ENCODE results near the gene ATP10A.
"Not testable (repeated sequence)": the region's sequence is repeated elsewhere in the genome, so short reads cannot be mapped to it uniquely, and the experiment has no call there.

ATP10A gene

GRCh38 chr15:25673972-25674371 lies 189.2 kb downstream of the ATP10A start:
- DNase-seq: no peak

- DNase-seq: no peak
These were observed 189.8 kb downstream of the ATP10A start for GRCh38 chr15:25673351-25673750.

- DNase-seq: no peak
These were observed 192.0 kb downstream of the ATP10A start for GRCh38 chr15:25671132-25671531.

DNA sequence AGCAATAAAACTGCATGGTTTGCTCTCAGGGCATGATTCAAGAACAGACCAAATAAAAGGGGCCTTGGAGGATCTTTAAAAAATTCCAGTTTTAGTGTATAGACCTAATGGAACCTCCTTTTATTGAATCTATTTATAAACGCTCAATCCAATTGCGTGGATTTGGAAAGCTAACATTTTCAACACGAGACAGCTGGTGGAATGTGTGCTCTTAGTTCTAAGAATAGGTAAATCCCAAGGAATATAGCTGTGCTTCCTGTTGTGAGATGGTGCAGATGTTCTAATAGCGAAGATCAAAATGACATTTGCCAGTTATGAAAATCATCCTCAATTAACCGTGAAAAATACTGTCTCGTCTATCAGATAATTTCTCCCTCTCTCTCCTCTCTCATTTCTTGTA lies 192.5 kb downstream of the ATP10A start:
- no peak for DNase-seq

GRCh38 chr15:25670025-25670554 lies 193.0 kb downstream of the ATP10A start:
- no peak for DNase-seq

- DNase-seq: no peak
These were observed 194.2 kb downstream of the ATP10A start for GRCh38 chr15:25668901-25669300.

DNA sequence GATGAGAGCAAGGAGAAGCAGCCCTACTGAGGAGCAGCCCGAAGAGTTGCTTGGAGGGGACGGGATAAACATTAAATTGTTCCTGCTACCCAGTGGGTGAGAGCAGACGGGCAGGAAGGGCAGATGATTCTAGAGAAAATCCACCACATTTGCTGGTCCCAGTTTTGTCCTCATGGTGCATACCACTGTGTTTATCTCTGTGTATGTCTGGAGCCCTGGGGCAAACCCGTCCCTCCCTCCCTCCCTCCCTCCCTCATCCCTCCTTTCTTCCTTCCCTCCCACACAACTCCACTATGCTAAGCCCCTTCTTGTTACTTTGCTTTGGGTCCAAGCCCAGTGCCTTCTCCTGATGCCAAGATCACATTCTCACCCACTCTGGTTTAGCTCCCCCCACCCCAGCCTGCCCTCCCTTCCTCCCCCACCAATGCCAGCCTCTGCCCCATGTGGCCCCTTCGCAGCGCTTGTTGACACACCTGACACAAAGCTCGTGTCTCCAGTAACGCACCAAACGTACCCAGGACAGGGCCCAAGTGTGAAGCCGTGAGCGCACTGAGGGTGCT lies 194.8 kb downstream of the ATP10A start:
- DNase-seq: no peak

- no peak for DNase-seq
These were observed 195.3 kb downstream of the ATP10A start for GRCh38 chr15:25667829-25668228.

- DNase-seq: no peak
These were observed 197.2 kb downstream of the ATP10A start for GRCh38 chr15:25665913-25666312.

DNA sequence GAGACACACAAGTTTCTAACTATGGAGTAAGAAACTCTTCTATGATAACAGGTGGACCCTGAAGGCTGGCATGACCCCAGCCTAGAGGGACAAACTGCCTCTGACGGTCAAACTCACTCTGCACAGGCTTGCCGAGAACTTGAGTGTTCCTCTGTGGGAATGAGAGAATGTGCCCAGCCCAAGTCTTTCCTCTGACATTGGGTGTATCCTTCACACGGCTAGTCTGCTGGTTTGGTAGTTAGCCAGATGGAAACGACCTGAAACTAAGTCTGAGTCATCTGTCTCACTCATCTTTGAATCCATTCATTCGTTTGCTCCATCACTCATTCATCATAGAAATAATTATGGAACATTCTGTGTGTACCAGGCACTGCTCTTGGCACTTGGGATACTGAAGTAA lies 198.4 kb downstream of the ATP10A start:
- DNase-seq: no peak

DNA sequence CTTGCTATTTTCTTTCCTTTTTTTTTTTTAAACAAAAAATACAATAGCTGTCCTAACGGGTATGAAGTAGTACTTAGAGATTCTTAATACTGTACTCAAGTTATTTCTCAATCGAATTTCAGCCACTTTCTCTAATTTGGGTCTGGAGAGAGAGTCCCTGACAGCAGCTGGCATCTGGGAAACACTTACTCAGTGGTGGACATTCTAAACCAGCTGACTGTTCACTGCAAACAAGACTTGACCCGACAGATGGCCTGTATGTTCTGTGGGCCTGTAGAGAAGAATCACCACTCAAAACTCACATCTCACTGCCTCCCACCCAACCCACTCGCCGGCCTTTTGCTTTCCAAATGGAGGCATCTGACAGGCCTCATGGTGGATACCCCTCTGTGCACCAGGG lies 199.6 kb downstream of the ATP10A start:
- DNase-seq: no peak

- no peak for DNase-seq
These were observed 201.2 kb downstream of the ATP10A start for GRCh38 chr15:25661898-25662297.

DNA sequence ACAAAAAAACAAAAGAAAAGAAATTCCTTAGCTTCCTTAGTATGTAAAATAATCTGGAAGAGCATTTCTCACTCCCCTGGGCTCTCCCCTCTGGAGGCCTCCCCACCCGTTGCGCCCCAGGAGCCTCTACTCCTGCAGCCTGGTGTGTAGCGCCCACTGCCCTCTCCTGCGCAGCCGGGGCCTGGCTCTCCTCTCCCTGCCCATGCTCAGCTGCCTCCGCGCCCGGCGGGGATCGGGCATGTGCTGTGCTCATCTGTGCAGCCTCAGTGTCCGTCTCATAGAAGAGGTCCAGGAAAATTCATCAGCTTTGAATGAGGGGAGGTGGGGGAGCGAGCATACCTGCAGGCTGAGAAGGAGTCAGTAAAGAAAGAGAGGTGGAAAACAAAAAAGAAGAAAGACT lies 203.9 kb downstream of the ATP10A start:
- no peak for DNase-seq

GRCh38 chr15:25658560-25658959 lies 204.6 kb downstream of the ATP10A start:
- no peak for DNase-seq

DNA sequence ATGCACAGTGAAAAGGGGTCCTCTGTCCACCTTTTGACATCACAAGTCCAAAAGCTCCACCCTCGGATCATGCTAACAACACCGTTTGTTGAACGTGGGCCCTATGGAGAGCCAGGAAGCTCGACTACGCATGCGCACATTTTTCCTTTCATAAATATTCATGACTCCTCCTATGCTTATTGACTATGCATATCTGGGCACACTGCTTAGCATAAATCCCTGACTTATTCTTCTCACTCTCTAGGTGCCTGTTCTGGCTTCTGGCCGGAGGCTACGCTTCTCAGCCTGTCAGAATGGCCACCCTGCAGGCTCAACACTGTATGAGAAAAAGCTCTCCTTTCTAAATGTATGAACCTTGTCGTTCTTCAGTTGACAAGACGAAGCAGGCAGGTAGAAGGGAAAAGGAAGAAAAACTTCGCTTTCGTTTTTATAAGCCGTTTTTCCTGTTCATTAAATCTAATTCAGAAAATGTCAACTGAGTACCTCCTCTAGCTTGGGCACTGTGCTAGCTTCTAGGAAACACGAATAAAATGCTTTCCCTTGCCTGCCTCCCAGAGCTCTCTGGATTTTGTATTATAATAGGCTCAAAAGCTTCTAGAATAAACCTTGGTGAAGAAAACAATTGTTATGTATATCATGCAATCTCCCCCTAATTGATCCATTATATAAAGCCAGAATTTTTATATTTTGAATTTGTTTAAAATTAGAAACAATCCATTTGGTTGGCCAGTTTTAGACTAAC lies 207.7 kb downstream of the ATP10A start:
- DNase-seq: no peak

- no peak for DNase-seq
These were observed 209.8 kb downstream of the ATP10A start for GRCh38 chr15:25653371-25653770.

GRCh38 chr15:25652704-25653103 lies 210.4 kb downstream of the ATP10A start:
- no peak for DNase-seq

GRCh38 chr15:25649390-25649789 lies 213.7 kb downstream of the ATP10A start:
- no peak for DNase-seq

DNA sequence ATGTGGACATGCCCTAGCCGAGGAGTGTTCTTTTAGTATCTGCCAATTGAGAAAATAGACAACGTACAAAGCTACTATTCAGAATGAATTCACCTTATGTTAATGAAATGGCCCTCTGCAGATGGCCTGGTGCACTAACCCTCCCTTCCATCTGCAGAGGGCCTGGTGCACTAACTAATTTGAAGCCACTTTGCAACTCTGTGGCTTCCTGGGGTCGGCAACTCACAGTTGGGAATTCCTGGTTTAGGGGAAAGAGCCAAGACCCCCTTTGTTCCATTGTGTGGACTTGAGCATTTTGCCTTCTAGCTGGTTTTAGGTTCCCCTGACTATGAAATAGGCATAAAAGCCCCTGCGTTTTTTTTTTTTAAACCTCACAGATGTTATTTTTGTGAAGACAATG lies 220.0 kb downstream of the ATP10A start:
- no peak for DNase-seq

DNA sequence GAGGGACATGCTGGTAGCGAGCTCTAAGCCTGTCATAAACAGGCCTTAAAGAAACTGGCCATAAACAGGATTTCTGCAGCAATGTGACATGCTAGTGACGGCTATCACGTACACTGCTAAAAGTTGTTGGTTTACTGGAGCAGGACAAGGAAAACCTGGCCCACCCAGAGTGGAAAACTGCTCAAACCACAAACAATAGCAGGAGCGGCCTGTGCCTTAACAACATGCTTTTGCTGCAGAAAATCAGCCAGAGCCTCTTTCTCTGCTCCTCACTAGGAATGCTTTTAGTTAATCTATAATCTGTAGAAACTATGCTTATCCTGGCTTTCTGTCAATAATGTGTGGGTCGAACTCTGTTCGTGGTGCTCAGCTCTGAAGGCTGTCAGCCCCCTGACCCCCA lies 221.4 kb downstream of the ATP10A start:
- DNase-seq: no peak

DNA sequence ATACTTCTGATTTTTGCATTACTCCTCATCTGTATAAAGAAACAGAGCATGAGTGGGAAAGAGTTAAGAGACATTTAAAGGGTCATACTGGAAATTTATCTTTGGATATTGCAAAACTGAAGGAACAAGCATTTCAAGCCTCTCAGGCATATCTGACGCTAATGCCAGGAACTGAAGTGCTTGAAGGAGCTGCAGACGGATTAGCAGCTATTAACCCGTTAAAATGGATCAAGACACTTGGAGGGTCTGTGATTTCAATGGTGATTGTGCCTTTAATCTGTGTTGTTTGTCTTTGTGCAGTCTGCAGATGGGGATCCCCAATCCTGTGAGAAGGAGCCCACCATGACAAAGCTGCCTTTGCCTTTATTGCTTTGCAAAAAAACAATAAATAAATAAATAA lies 221.8 kb downstream of the ATP10A start:
- no peak for DNase-seq

GRCh38 chr15:25640959-25641358 lies 222.2 kb downstream of the ATP10A start:
- not testable (repeated sequence) for DNase-seq

- DNase-seq: no peak
These were observed 222.7 kb downstream of the ATP10A start for GRCh38 chr15:25640381-25640780.

DNA sequence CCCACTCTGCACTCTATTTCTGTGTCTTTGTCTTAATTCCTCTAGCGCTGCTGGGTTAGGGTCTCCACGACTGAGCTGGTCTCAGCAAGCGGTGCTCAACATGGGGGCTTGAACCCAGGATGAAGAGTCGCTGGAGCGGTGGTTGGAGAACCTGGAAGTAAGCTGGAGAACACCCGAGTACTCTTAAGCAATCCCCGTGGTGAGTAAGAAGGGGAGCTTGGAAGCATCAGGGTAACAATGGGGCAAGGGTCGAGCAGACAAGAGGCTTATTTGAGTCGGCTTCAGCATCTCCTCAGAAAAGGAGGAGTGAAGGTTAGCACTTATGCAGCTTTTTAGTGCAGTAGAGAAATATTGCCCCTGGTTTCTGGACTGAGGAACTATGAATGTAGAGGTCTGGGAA lies 226.6 kb downstream of the ATP10A start:
- not testable (repeated sequence) for DNase-seq

DNA sequence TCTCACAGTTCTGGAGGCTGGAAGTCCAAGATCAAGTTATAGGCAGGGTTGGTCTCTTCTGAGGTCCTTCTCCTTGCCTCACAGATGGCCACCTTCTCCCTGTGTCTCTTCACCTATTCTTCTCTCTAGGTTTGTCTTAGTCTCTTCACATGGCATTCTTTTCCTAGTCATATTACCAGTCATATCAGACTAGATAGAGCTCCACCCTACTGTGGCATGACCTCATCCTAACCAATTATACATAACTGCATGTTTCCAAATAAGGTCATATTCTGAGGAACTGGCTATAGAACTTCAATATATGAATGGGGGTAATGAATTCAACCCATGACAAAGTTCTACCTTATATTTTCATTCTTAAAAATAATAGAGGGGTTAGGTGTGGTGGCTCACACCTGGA lies 227.9 kb downstream of the ATP10A start:
- DNase-seq: no peak

All from stimulated activated CD4-positive, alpha-beta T cell treated with anti-CD3 and anti-CD28 coated beads, Interleukin-4, amount 100 ng/mL, for 24 hours (primary cell).